ENCODE results near the gene PCDHGA3. TPM values are rescaled to one million over a fixed set of nuclear protein-coding genes. Genes with fewer than 3 reads are reported as not detected.
"Not testable (repeated sequence)": the region's sequence is repeated elsewhere in the genome, so short reads cannot be mapped to it uniquely, and the experiment has no call there.

The PCDHGA3 gene
- total RNA-seq, 4 donors from 2014 or later, result 0.45 to 1.5 (median 0.52) TPM

- H3K4me1 ChIP-seq, result no peaks in the 10 kb centered on the region
- no peak for TF ChIP-seq CTCF (IDR thresholded peaks at IDR 0.05)
- no peak for TF ChIP-seq POLR2A (IDR thresholded peaks at IDR 0.05)
- peaks cover 21 to 96% (median 87%) of the 10 kb centered on the region in 3 donors for H3K9me3 ChIP-seq
- no peak within 1 kb of the TSS for H3K27ac ChIP-seq
- H3K36me3 ChIP-seq, result peaks cover 0 to 7% (median 0%) of the 10 kb centered on the region in 3 donors
- H3K27me3 ChIP-seq, result peaks cover 0 to 33% (median 0%) of the 10 kb centered on the region in 4 donors
- H3K4me3 ChIP-seq, result peak within 1 kb of the TSS in 1 of 4 donors; percentile 13
- intact Hi-C loops (cut with DNase I), result no loop called here
- WGBS, 2 donors, result 21 to 57% methylated on average over 19 to 36 of the region's 38 CpGs
- DNase-seq, result no peak
Measured at GRCh38 chr5:141392429-141393198, 49.0 kb downstream of the PCDHGA3 start, which contains the start of gene PCDHGA8. TSS of gene PCDHGA8 (plus strand) at chr5:141392633. CDS start at chr5:141392814, 181 bp downstream.

- DNase-seq, result no peak
- Histone ChIP-seq H3K9me3 (peaks cover 20 to 96% (median 88%) of the 10 kb centered on the region in 3 donors), H3K36me3 (peaks cover 0 to 7% (median 0%) of the 10 kb centered on the region in 3 donors), H3K4me1 (no peaks in the 10 kb centered on the region), H3K27me3 (peaks cover 0 to 32% (median 0%) of the 10 kb centered on the region in 4 donors), H3K27ac (no peak overlapping the region), H3K4me3 (no peak overlapping the region)
- TF ChIP-seq POLR2A (IDR thresholded peaks at IDR 0.05), result no peak
- TF ChIP-seq CTCF (IDR thresholded peaks at IDR 0.05), result no peak
- 54 to 58% methylated on average over 12 to 19 of the region's 21 CpGs for WGBS, 2 donors
- intact Hi-C loops (cut with DNase I), result no loop called here
Measured at GRCh38 chr5:141393267-141393666, 49.6 kb downstream of the PCDHGA3 start.

- Histone ChIP-seq H3K27me3 (peaks cover 0 to 40% (median 0%) of the 10 kb centered on the region in 4 donors), H3K9me3 (peaks cover 21 to 96% (median 87%) of the 10 kb centered on the region in 3 donors)
- H3K27ac ChIP-seq; intact Hi-C loops (cut with DNase I); H3K36me3 ChIP-seq; DNase-seq; H3K4me3 ChIP-seq; H3K4me1 ChIP-seq: not testable (repeated sequence)
- WGBS, 2 donors, result 41 to 50% methylated on average over 13 to 22 of the region's 53 CpGs
Measured at GRCh38 chr5:141394401-141395187, 51.0 kb downstream of the PCDHGA3 start.

Other genes starting within 250 kb of the PCDHGA3 start
- 1 to 10 TPM in 2 of 4 donors, under 1 TPM in 2; 0.53 to 2.3 (median 0.97) TPM for gene PCDHB2, start 249.2 kb upstream of the PCDHGA3 start, total RNA-seq
- under 1 TPM; 0.30 to 0.76 (median 0.71) TPM for gene PCDHB3, start 243.4 kb upstream of the PCDHGA3 start, total RNA-seq
- 1 to 10 TPM in 2 of 4 donors, under 1 TPM in 2; 0.30 to 2.4 (median 1.3) TPM for gene PCDHB4, start 222.0 kb upstream of the PCDHGA3 start, total RNA-seq
- gene PCDHB5, start 208.6 kb upstream of the PCDHGA3 start, total RNA-seq, result 1 to 10 TPM in 2 of 4 donors, under 1 TPM in 2; 0.11 to 1.3 (median 0.86) TPM
- gene PCDHB6, start 193.8 kb upstream of the PCDHGA3 start, total RNA-seq, result under 1 TPM in 1 of 4 donors, not detected in 3; 0.19 TPM
- gene PCDHB7, start 171.2 kb upstream of the PCDHGA3 start, total RNA-seq, result under 1 TPM in 3 of 4 donors, not detected in 1; 0.76 to 0.95 (median 0.87) TPM
- under 1 TPM in 3 of 4 donors, not detected in 1; 0.09 to 0.38 (median 0.32) TPM for gene PCDHB8, start 166.0 kb upstream of the PCDHGA3 start, total RNA-seq
- 1 to 10 TPM in 1 of 4 donors, under 1 TPM in 3; 0.11 to 1.3 (median 0.61) TPM for gene PCDHB16, start 161.4 kb upstream of the PCDHGA3 start, total RNA-seq
- gene PCDHB9, start 156.7 kb upstream of the PCDHGA3 start, total RNA-seq, result under 1 TPM in 3 of 4 donors, not detected in 1; 0.30 to 0.57 (median 0.44) TPM
- 1 to 10 TPM in 2 of 4 donors, under 1 TPM in 2; 0.26 to 1.3 (median 0.76) TPM for gene PCDHB10, start 151.5 kb upstream of the PCDHGA3 start, total RNA-seq
- gene PCDHB11, start 144.2 kb upstream of the PCDHGA3 start, total RNA-seq, result 1 to 10 TPM in 1 of 4 donors, under 1 TPM in 3; 0.26 to 2.1 (median 0.49) TPM
- gene PCDHB12, start 135.1 kb upstream of the PCDHGA3 start, total RNA-seq, result 1 to 10 TPM in 3 of 4 donors, under 1 TPM in 1; 0.22 to 2.6 (median 1.6) TPM
- 1 to 10 TPM; 2.0 to 2.7 (median 2.3) TPM for gene PCDHB13, start 129.9 kb upstream of the PCDHGA3 start, total RNA-seq
- gene PCDHB14, start 120.5 kb upstream of the PCDHGA3 start, total RNA-seq, result 1 to 10 TPM; 1.5 to 2.9 (median 2.4) TPM
- gene PCDHB15, start 98.4 kb upstream of the PCDHGA3 start, total RNA-seq, result 1 to 10 TPM in 2 of 4 donors, under 1 TPM in 2; 0.09 to 1.3 (median 1.0) TPM
- 1 to 10 TPM in 1 of 4 donors, under 1 TPM in 3; 0.29 to 2.2 (median 0.87) TPM for gene SLC25A2, start 39.8 kb upstream of the PCDHGA3 start, total RNA-seq
- gene TAF7, start 23.0 kb upstream of the PCDHGA3 start, total RNA-seq, result 10 to 100 TPM; 29.8 to 42.3 (median 35.6) TPM
- gene PCDHGA1, start 13.3 kb upstream of the PCDHGA3 start, total RNA-seq, result under 1 TPM; 0.19 to 0.66 (median 0.34) TPM
- 1 to 10 TPM in 1 of 4 donors, under 1 TPM in 3; 0.15 to 2.9 (median 0.61) TPM for gene PCDHGA2, start 5.1 kb upstream of the PCDHGA3 start, total RNA-seq
- gene PCDHGB1, start 6.3 kb downstream of the PCDHGA3 start, total RNA-seq, result 1 to 10 TPM in 3 of 4 donors, under 1 TPM in 1; 0.29 to 1.9 (median 1.5) TPM
- 1 to 10 TPM in 2 of 4 donors, under 1 TPM in 2; 0.12 to 2.9 (median 1.1) TPM for gene PCDHGA4, start 11.2 kb downstream of the PCDHGA3 start, total RNA-seq
- 1 to 10 TPM in 3 of 4 donors, under 1 TPM in 1; 0.09 to 2.9 (median 1.8) TPM for gene PCDHGB2, start 16.2 kb downstream of the PCDHGA3 start, total RNA-seq
- 1 to 10 TPM in 3 of 4 donors, under 1 TPM in 1; 0.38 to 2.3 (median 1.8) TPM for gene PCDHGA5, start 20.3 kb downstream of the PCDHGA3 start, total RNA-seq
- gene PCDHGB3, start 26.4 kb downstream of the PCDHGA3 start, total RNA-seq, result 1 to 10 TPM in 3 of 4 donors, under 1 TPM in 1; 0.26 to 2.7 (median 2.2) TPM
- gene PCDHGA6, start 30.1 kb downstream of the PCDHGA3 start, total RNA-seq, result 1 to 10 TPM in 3 of 4 donors, under 1 TPM in 1; 0.76 to 2.9 (median 2.0) TPM
- gene PCDHGA7, start 38.9 kb downstream of the PCDHGA3 start, total RNA-seq, result 1 to 10 TPM in 3 of 4 donors, under 1 TPM in 1; 0.32 to 3.2 (median 2.5) TPM
- gene PCDHGB4, start 43.9 kb downstream of the PCDHGA3 start, total RNA-seq, result 1 to 10 TPM; 1.2 to 3.8 (median 2.8) TPM
- gene PCDHGA8, start 48.8 kb downstream of the PCDHGA3 start, total RNA-seq, result 1 to 10 TPM in 3 of 4 donors, under 1 TPM in 1; 0.41 to 1.7 (median 1.4) TPM
- 1 to 10 TPM; 5.5 to 7.5 (median 6.7) TPM for gene PCDHGB5, start 54.1 kb downstream of the PCDHGA3 start, total RNA-seq
- gene PCDHGA9, start 58.9 kb downstream of the PCDHGA3 start, total RNA-seq, result 1 to 10 TPM; 3.8 to 5.5 (median 5.1) TPM
- 1 to 10 TPM; 1.4 to 5.7 (median 4.2) TPM for gene PCDHGB6, start 64.2 kb downstream of the PCDHGA3 start, total RNA-seq
- gene PCDHGA10, start 69.2 kb downstream of the PCDHGA3 start, total RNA-seq, result 1 to 10 TPM; 4.1 to 8.0 (median 7.3) TPM
- gene PCDHGB7, start 73.8 kb downstream of the PCDHGA3 start, total RNA-seq, result 10 to 100 TPM in 1 of 4 donors, 1 to 10 TPM in 3; 4.1 to 10.9 (median 5.8) TPM
- gene PCDHGA11, start 77.2 kb downstream of the PCDHGA3 start, total RNA-seq, result 1 to 10 TPM; 1.1 to 4.2 (median 3.5) TPM
- 1 to 10 TPM; 2.0 to 8.0 (median 2.5) TPM for gene PCDHGA12, start 86.7 kb downstream of the PCDHGA3 start, total RNA-seq
- gene PCDHGC3, start 132.1 kb downstream of the PCDHGA3 start, total RNA-seq, result 10 to 100 TPM; 36.6 to 52.5 (median 38.6) TPM
- gene PCDHGC4, start 141.2 kb downstream of the PCDHGA3 start, total RNA-seq, result 1 to 10 TPM in 3 of 4 donors, under 1 TPM in 1; 0.21 to 3.3 (median 2.1) TPM
- 1 to 10 TPM in 3 of 4 donors, under 1 TPM in 1; 0.26 to 1.7 (median 1.5) TPM for gene PCDHGC5, start 145.3 kb downstream of the PCDHGA3 start, total RNA-seq